ENCODE results near the gene TMOD4. TPM values are rescaled to one million over a fixed set of nuclear protein-coding genes. Genes with fewer than 3 reads are reported as not detected.

Gene TMOD4
- total and polyA plus RNA-seq, 9 of the 15 experiments (the other 6 are each of a cell fraction or from before 2014, with no cell fraction given), result 0.18 to 1.8 (median 1.1) TPM; not detected in 1

GRCh38 chr1:151189637-151190445, 14.1 kb upstream of the TMOD4 start, which contains the start of gene VPS72 (continued):
- TF ChIP-seq THAP12 (CRISPR knock-in tag; IDR thresholded peaks at IDR 0.05) (peak; percentile 48; the same call in 1 of the 2 replicates), SNIP1 (IDR thresholded peaks at IDR 0.05; ENCODE audit: low read depth) (no peak), EZH2 (IDR thresholded peaks at IDR 0.05; ENCODE audit: borderline replicate concordance, low read depth, low read length) (no peak), CTBP1 (IDR thresholded peaks at IDR 0.05; ENCODE audit: borderline replicate concordance) (peak; percentile 73; the same call in 1 of the 2 replicates), BRD4 (IDR thresholded peaks at IDR 0.05) (no peak), ZNF449 (CRISPR knock-in tag; IDR thresholded peaks at IDR 0.05) (no peak), EGR1 (conservative IDR thresholded peaks at IDR 0.05) (no peak), SPI1 (IDR thresholded peaks at IDR 0.05; ENCODE audit: borderline replicate concordance, low read depth, low read length) (peak; percentile 55; the same call in 1 of the 2 replicates), ZC3H4 (CRISPR knock-in tag; IDR thresholded peaks at IDR 0.05; ENCODE audit: borderline replicate concordance) (no peak), PTBP1 (IDR thresholded peaks at IDR 0.05; ENCODE audit: low read depth, low read length) (no peak), ETV1 (tag; conservative IDR thresholded peaks at IDR 0.05; ENCODE audit: low read depth) (peak; percentile 92), DACH1 (IDR thresholded peaks at IDR 0.05; ENCODE audit: partially characterized antibody) (no peak), SMAD3 (CRISPR knock-in tag; conservative IDR thresholded peaks at IDR 0.05) (no peak), HMG20A (CRISPR knock-in tag; conservative IDR thresholded peaks at IDR 0.05) (no peak), NUFIP1 (IDR thresholded peaks at IDR 0.05; ENCODE audit: partially characterized antibody) (no peak), DNMT1 (IDR thresholded peaks at IDR 0.05) (0 out of 2 replicates have a peak, but pooled peaks have one; percentile 17), ZNF511 (CRISPR knock-in tag; IDR thresholded peaks at IDR 0.05) (no peak), NR0B1 (IDR thresholded peaks at IDR 0.05; ENCODE audit: partially characterized antibody) (no peak), SMAD1 (IDR thresholded peaks at IDR 0.05; ENCODE audit: low read depth, low read length, partially characterized antibody) (peak; percentile 88), ZNF253 (CRISPR knock-in tag; conservative IDR thresholded peaks at IDR 0.05) (no peak), NFE2 (IDR thresholded peaks at IDR 0.05; ENCODE audit: low read depth) (no peak; the same call in 1 of the 2 replicates), NFIX (CRISPR knock-in tag; IDR thresholded peaks at IDR 0.05; ENCODE audit: low read depth) (no peak), NBN (IDR thresholded peaks at IDR 0.05; ENCODE audit: low read depth) (peak; percentile 70; the same call in 1 of the 2 replicates)
